ENCODE data around the gene MSH3.

DNA sequence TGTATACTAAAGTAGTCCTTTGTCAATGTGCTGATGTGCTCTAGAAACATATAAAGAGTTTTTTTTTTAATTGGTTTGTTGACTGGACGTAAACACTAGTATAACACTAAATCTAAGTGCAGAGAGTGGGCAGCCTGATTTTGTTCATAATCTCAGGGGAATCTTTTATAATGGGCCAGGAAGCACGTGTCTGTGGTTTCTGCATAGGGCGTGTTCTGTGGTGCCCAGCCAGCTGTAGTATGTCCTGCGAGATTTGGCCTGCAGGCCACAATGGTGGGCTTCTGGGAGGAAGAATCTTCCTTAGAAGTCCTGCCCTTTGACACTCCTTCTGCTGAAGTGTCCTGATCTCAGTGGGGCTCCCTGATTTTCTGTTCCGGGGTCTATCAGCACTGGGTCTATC lies 49.3 kb downstream of the MSH3 start:
- TF ChIP-seq, protein P1, sequence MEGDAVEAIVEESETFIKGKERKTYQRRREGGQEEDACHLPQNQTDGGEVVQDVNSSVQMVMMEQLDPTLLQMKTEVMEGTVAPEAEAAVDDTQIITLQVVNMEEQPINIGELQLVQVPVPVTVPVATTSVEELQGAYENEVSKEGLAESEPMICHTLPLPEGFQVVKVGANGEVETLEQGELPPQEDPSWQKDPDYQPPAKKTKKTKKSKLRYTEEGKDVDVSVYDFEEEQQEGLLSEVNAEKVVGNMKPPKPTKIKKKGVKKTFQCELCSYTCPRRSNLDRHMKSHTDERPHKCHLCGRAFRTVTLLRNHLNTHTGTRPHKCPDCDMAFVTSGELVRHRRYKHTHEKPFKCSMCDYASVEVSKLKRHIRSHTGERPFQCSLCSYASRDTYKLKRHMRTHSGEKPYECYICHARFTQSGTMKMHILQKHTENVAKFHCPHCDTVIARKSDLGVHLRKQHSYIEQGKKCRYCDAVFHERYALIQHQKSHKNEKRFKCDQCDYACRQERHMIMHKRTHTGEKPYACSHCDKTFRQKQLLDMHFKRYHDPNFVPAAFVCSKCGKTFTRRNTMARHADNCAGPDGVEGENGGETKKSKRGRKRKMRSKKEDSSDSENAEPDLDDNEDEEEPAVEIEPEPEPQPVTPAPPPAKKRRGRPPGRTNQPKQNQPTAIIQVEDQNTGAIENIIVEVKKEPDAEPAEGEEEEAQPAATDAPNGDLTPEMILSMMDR (IDR thresholded peaks at IDR 0.05) = no peak
- no peak for TF ChIP-seq POLR2A (IDR thresholded peaks at IDR 0.05)
